Activated B cell treated with CpG ODN at 0.5 μM for 24 hours (primary cell): Measurements from ENCODE around the gene MACO1. TPM values are rescaled to one million over a fixed set of nuclear protein-coding genes. Genes with fewer than 3 reads are reported as not detected.

Source experiments
- total RNA-seq: library from RNA; stranded (reverse); gene quantifications from 2 replicates; pipeline ENCODE4 v1.2.3, GENCODE V29; 2022

MACO1 gene
- total RNA-seq, 1 donor from 2014 or later = 19.7 TPM

Other genes starting within 250 kb of the MACO1 start
- 51.1 and 53.9 TPM in 2 replicates for gene SYF2, start 198.4 kb upstream of the MACO1 start, total RNA-seq
- 179 and 222 TPM in 2 replicates for gene RSRP1, start 183.4 kb upstream of the MACO1 start, total RNA-seq
- not detected in 2 replicates for gene RHD, start 158.4 kb upstream of the MACO1 start, total RNA-seq
- gene TMEM50A, start 92.6 kb upstream of the MACO1 start, total RNA-seq = 61.0 and 63.5 TPM in 2 replicates
- gene RHCE, start 10.1 kb upstream of the MACO1 start, total RNA-seq = not detected in 2 replicates
- 8.7 and 10.8 TPM in 2 replicates for gene LDLRAP1, start 112.7 kb downstream of the MACO1 start, total RNA-seq
- 0.20 and 0.34 TPM in 2 replicates for gene MAN1C1, start 185.9 kb downstream of the MACO1 start, total RNA-seq